Mesothelial cell of epicardium (in vitro differentiated cells): ENCODE measurements around the gene C11orf98. TPM values are rescaled to one million over a fixed set of nuclear protein-coding genes. Genes with fewer than 3 reads are reported as not detected.

ENCODE experiments used
- DNase-seq, 2 experiments: peaks; one replicate each; pipeline ENCODE4 v3.0.0; 2021; ENCODE audit warnings: low spot score in 2 of 2; ENCODE audit not compliant: unreplicated experiment in 2 of 2
- H3K27ac Mint-ChIP-seq: 2 replicates; pipeline ENCODE4 v1.8.0; 2021; ENCODE audit warnings: mixed read lengths
- H3K27me3 Mint-ChIP-seq: 2 replicates; pipeline ENCODE4 v1.8.0; 2021; ENCODE audit warnings: low read depth, mixed read lengths
- H3K36me3 Mint-ChIP-seq: 2 replicates; pipeline ENCODE4 v1.8.0; 2021; ENCODE audit warnings: mixed read lengths
- H3K4me1 Mint-ChIP-seq: 2 replicates; pipeline ENCODE4 v1.8.0; 2021; ENCODE audit warnings: mixed read lengths
- H3K4me3 Mint-ChIP-seq: 2 replicates; pipeline ENCODE4 v1.8.0; 2021; ENCODE audit warnings: mild to moderate bottlenecking, moderate library complexity, mixed read lengths
- H3K9me3 Mint-ChIP-seq: 2 replicates; pipeline ENCODE4 v1.8.0; 2021; ENCODE audit warnings: mixed read lengths
- total RNA-seq: library from RNA; stranded (reverse); gene quantifications from 3 replicates; pipeline ENCODE4 v1.2.1, GENCODE V29; 2021
- TF ChIP-seq, protein P1 (sequence below): fragments of 200-600 bp; sonication (generic); IDR thresholded peaks from one replicate; pipeline ENCODE4 v1.5.0; 2021; ENCODE audit warnings: antibody characterized with exemption; ENCODE audit not compliant: unreplicated experiment

C11orf98 gene
- total RNA-seq, 1 donor from 2014 or later = 47.0 TPM

- H3K4me1 Mint-ChIP-seq = peaks cover 24% of the 10 kb centered on the region
Observed at GRCh38 chr11:62673196-62673525, 8.2 kb upstream of the C11orf98 start.

DNA sequence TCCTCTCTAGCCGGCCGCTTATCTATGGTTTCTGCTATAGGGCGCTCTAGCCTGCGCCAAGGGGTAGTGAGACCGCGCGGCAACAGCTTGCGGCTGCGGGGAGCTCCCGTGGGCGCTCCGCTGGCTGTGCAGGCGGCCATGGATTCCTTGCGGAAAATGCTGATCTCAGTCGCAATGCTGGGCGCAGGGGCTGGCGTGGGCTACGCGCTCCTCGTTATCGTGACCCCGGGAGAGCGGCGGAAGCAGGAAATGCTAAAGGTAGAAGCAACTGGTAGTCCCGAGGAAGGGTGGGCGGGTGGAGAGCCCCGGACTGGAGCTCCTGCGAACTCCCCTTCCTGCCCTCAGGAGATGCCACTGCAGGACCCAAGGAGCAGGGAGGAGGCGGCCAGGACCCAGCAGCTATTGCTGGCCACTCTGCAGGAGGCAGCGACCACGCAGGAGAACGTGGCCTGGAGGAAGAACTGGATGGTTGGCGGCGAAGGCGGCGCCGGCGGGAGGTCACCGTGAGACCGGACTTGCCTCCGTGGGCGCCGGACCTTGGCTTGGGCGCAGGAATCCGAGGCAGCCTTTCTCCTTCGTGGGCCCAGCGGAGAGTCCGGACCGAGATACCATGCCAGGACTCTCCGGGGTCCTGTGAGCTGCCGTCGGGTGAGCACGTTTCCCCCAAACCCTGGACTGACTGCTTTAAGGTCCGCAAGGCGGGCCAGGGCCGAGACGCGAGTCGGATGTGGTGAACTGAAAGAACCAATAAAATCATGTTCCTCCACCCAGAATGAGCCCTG lies 6.8 kb upstream of the C11orf98 start, which contains the start of the genes LBHD1 and UQCC3:
LBHD1 (minus strand) TSS at position 660 of the 782 bp plus-strand sequence. CDS start 2,236 bp downstream, outside the sequence.
UQCC3 (plus strand) TSS at position 66 of the 782 bp plus-strand sequence; CDS start at position 139, 73 bp downstream.
- H3K9me3 Mint-ChIP-seq = no peaks in the 10 kb centered on the region
- peak; percentile 57 to 79 for DNase-seq

More at GRCh38 chr11:62673196-62673525, 8.2 kb upstream of the C11orf98 start:
- peak overlapping the region; percentile 100 for H3K4me3 Mint-ChIP-seq
- peak overlapping the region; percentile 47 for H3K27ac Mint-ChIP-seq
- no peaks in the 10 kb centered on the region for H3K27me3 Mint-ChIP-seq
- no peaks in the 10 kb centered on the region for H3K9me3 Mint-ChIP-seq
- no peak for DNase-seq
- TF ChIP-seq, protein P1, sequence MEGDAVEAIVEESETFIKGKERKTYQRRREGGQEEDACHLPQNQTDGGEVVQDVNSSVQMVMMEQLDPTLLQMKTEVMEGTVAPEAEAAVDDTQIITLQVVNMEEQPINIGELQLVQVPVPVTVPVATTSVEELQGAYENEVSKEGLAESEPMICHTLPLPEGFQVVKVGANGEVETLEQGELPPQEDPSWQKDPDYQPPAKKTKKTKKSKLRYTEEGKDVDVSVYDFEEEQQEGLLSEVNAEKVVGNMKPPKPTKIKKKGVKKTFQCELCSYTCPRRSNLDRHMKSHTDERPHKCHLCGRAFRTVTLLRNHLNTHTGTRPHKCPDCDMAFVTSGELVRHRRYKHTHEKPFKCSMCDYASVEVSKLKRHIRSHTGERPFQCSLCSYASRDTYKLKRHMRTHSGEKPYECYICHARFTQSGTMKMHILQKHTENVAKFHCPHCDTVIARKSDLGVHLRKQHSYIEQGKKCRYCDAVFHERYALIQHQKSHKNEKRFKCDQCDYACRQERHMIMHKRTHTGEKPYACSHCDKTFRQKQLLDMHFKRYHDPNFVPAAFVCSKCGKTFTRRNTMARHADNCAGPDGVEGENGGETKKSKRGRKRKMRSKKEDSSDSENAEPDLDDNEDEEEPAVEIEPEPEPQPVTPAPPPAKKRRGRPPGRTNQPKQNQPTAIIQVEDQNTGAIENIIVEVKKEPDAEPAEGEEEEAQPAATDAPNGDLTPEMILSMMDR = no peak
- peaks cover 18% of the 10 kb centered on the region for H3K36me3 Mint-ChIP-seq

DNA sequence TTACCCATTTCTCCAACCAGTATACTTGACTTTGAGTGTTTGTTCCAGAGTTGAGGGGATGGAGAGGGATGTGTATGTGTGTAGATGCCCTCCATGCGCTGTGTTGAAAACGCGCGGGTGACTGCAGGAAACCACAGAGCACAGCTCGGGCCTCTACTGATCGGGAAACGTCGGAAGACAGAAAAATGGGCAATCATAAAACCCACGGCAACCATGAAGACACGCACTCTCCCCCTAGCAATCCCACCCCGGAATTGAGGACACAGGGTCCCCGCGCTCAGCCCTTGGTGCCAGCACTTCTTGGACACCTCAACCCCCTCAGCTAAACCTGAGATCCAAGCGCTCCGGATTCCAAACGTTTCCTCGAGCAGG lies 6.2 kb upstream of the C11orf98 start:
- H3K4me1 Mint-ChIP-seq = peaks cover 29% of the 10 kb centered on the region
- no peaks in the 10 kb centered on the region for H3K27me3 Mint-ChIP-seq
- TF ChIP-seq, protein P1 = no peak
- no peaks in the 10 kb centered on the region for H3K9me3 Mint-ChIP-seq
- no peak for DNase-seq
- peaks cover 9% of the 10 kb centered on the region for H3K36me3 Mint-ChIP-seq
- H3K27ac Mint-ChIP-seq = peak overlapping the region; percentile 99
- peak overlapping the region; percentile 100 for H3K4me3 Mint-ChIP-seq

More for the DNA sequence above, 6.8 kb upstream of the C11orf98 start, which contains the start of the genes LBHD1 and UQCC3:
- Mint-ChIP-seq H3K4me1 (peaks cover 23% of the 10 kb centered on the region), H3K27me3 (no peaks in the 10 kb centered on the region), H3K4me3 (peak within 1 kb of the TSS; percentile 100), H3K27ac (peak within 1 kb of the TSS; percentile 99), H3K36me3 (peaks cover 10% of the 10 kb centered on the region)
- TF ChIP-seq, protein P1 = no peak

GRCh38 chr11:62669420-62670161 lies 4.6 kb upstream of the C11orf98 start:
- Mint-ChIP-seq H3K27me3 (no peaks in the 10 kb centered on the region), H3K4me1 (peaks cover 32% of the 10 kb centered on the region), H3K27ac (peak overlapping the region; percentile 79), H3K36me3 (peaks cover 3% of the 10 kb centered on the region), H3K9me3 (no peaks in the 10 kb centered on the region), H3K4me3 (no peak overlapping the region)
- TF ChIP-seq, protein P1 = no peak
- no peak for DNase-seq

GRCh38 chr11:62667460-62667859 lies 2.5 kb upstream of the C11orf98 start:
- Mint-ChIP-seq H3K27me3 (no peaks in the 10 kb centered on the region), H3K4me1 (peaks cover 32% of the 10 kb centered on the region), H3K9me3 (no peaks in the 10 kb centered on the region), H3K4me3 (peak overlapping the region; percentile 96), H3K27ac (peak overlapping the region; percentile 97), H3K36me3 (peaks cover 5% of the 10 kb centered on the region)
- TF ChIP-seq, protein P1 = no peak
- no peak for DNase-seq
